ENCODE data around the gene CD109.
A peak's percentile ranks its signal among the peaks of the same experiment; 100 is the strongest.

Gene CD109

GRCh38 chr6:73769976-73770375 lies 74.0 kb downstream of the CD109 start:
- no peak overlapping the region for H3K9ac ChIP-seq (ENCODE audit: low read length)
- H3K27ac ChIP-seq (ENCODE audit: low read depth, low read length), result no peak overlapping the region
- no peak overlapping the region for H2BK12ac ChIP-seq (ENCODE audit: low read length)
- no peak overlapping the region for H3K4ac ChIP-seq (ENCODE audit: low read depth, low read length)
- H2AFZ ChIP-seq (ENCODE audit: insufficient read depth, low read length, poor library complexity), result no peak overlapping the region
- no peak overlapping the region for H3K18ac ChIP-seq (ENCODE audit: low read length)
- H3K36me3 ChIP-seq (ENCODE audit: control insufficient read depth in 1 of 2, insufficient read depth in 2 of 2, low read length in 2 of 2), result no peaks in the 10 kb centered on the region
- no peak overlapping the region for H3K4me2 ChIP-seq (ENCODE audit: low read length)
- no peak overlapping the region for H3K14ac ChIP-seq (ENCODE audit: low read length)
- no peak overlapping the region for H2BK120ac ChIP-seq (ENCODE audit: insufficient read depth, low read length, poor library complexity)
- no peak overlapping the region for H2BK5ac ChIP-seq (ENCODE audit: low read depth, low read length, poor library complexity)
- H4K91ac ChIP-seq (ENCODE audit: low read depth, low read length), result no peak overlapping the region
- peaks cover 0 to 3% of the 10 kb centered on the region in 2 experiments for H3K4me1 ChIP-seq (ENCODE audit: control insufficient read depth in 1 of 2, insufficient read depth in 2 of 2, low read length in 2 of 2)
- whole genome bisulfite sequencing (ENCODE audit: extremely low coverage, insufficient coverage, insufficient read length), result no CpG with 5 or more reads among the region's 1 CpG
- no peaks in the 10 kb centered on the region for H3K79me1 ChIP-seq (ENCODE audit: low read length)
- no peak overlapping the region for H4K8ac ChIP-seq (ENCODE audit: low read depth, low read length)
- DNase-seq, result no peak
- no peaks in the 10 kb centered on the region for H3K27me3 ChIP-seq (ENCODE audit: insufficient read depth, low read length)
- no peak overlapping the region for H3K23ac ChIP-seq (ENCODE audit: low read length)
- no peaks in the 10 kb centered on the region for H3K79me2 ChIP-seq (ENCODE audit: control insufficient read depth, insufficient read depth, low read length, poor library complexity)
- no peak overlapping the region for H3K4me3 ChIP-seq (ENCODE audit: low read depth, low read length)
- H3K9me3 ChIP-seq (ENCODE audit: insufficient read depth, low read depth, low read length), result peaks cover 2% of the 10 kb centered on the region
- no peak overlapping the region for H2AK5ac ChIP-seq (ENCODE audit: low read length)
- no peak overlapping the region for H4K12ac ChIP-seq (ENCODE audit: low read depth, low read length)

GRCh38 chr6:73774311-73774774 lies 78.3 kb downstream of the CD109 start:
- WGBS (ENCODE audit: extremely low coverage, insufficient coverage, insufficient read length), result no CpG with 5 or more reads among the region's 1 CpG
- no peak overlapping the region for H3K14ac ChIP-seq (ENCODE audit: low read length)

GRCh38 chr6:73779943-73780342 lies 83.9 kb downstream of the CD109 start:
- Histone ChIP-seq H3K4ac (ENCODE audit: low read depth, low read length) (no peak overlapping the region), H3K79me2 (ENCODE audit: control insufficient read depth, insufficient read depth, low read length, poor library complexity) (no peaks in the 10 kb centered on the region), H3K4me2 (ENCODE audit: low read length) (no peak overlapping the region), H2BK120ac (ENCODE audit: insufficient read depth, low read length, poor library complexity) (no peak overlapping the region), H4K8ac (ENCODE audit: low read depth, low read length) (no peak overlapping the region), H3K4me3 (ENCODE audit: low read depth, low read length) (no peak overlapping the region), H3K27me3 (ENCODE audit: insufficient read depth, low read length) (no peaks in the 10 kb centered on the region), H3K14ac (ENCODE audit: low read length) (no peak overlapping the region), H2AFZ (ENCODE audit: insufficient read depth, low read length, poor library complexity) (no peak overlapping the region), H3K23ac (ENCODE audit: low read length) (no peak overlapping the region), H4K12ac (ENCODE audit: low read depth, low read length) (no peak overlapping the region), H3K27ac (ENCODE audit: low read depth, low read length) (no peak overlapping the region), H2BK12ac (ENCODE audit: low read length) (no peak overlapping the region), H2BK5ac (ENCODE audit: low read depth, low read length, poor library complexity) (no peak overlapping the region), H3K9me3 (ENCODE audit: insufficient read depth, low read depth, low read length) (no peaks in the 10 kb centered on the region), H3K18ac (ENCODE audit: low read length) (no peak overlapping the region), H3K36me3 (ENCODE audit: control insufficient read depth in 1 of 2, insufficient read depth in 2 of 2, low read length in 2 of 2) (no peaks in the 10 kb centered on the region), H4K91ac (ENCODE audit: low read depth, low read length) (no peak overlapping the region), H3K4me1 (ENCODE audit: control insufficient read depth in 1 of 2, insufficient read depth in 2 of 2, low read length in 2 of 2) (no peaks in the 10 kb centered on the region), H3K9ac (ENCODE audit: low read length) (no peak overlapping the region), H2AK5ac (ENCODE audit: low read length) (no peak overlapping the region), H3K79me1 (ENCODE audit: low read length) (no peaks in the 10 kb centered on the region)
- DNase-seq, result no peak

More at GRCh38 chr6:73774311-73774774, 78.3 kb downstream of the CD109 start:
- H2AFZ ChIP-seq (ENCODE audit: insufficient read depth, low read length, poor library complexity), result no peak overlapping the region
- H3K23ac ChIP-seq (ENCODE audit: low read length), result no peak overlapping the region
- H3K79me2 ChIP-seq (ENCODE audit: control insufficient read depth, insufficient read depth, low read length, poor library complexity), result no peaks in the 10 kb centered on the region
- no peak overlapping the region for H4K12ac ChIP-seq (ENCODE audit: low read depth, low read length)
- no peak overlapping the region for H2AK5ac ChIP-seq (ENCODE audit: low read length)
- H3K27ac ChIP-seq (ENCODE audit: low read depth, low read length), result no peak overlapping the region
- no peak overlapping the region for H2BK120ac ChIP-seq (ENCODE audit: insufficient read depth, low read length, poor library complexity)
- no peaks in the 10 kb centered on the region for H3K9me3 ChIP-seq (ENCODE audit: insufficient read depth, low read depth, low read length)
- H3K36me3 ChIP-seq (ENCODE audit: control insufficient read depth in 1 of 2, insufficient read depth in 2 of 2, low read length in 2 of 2), result no peaks in the 10 kb centered on the region
- H3K27me3 ChIP-seq (ENCODE audit: insufficient read depth, low read length), result no peaks in the 10 kb centered on the region
- no peak overlapping the region for H3K9ac ChIP-seq (ENCODE audit: low read length)
- peak; percentile 88 to 89 for DNase-seq
- no peak overlapping the region for H3K4ac ChIP-seq (ENCODE audit: low read depth, low read length)
- no peak overlapping the region for H2BK5ac ChIP-seq (ENCODE audit: low read depth, low read length, poor library complexity)
- H4K91ac ChIP-seq (ENCODE audit: low read depth, low read length), result no peak overlapping the region
- H3K79me1 ChIP-seq (ENCODE audit: low read length), result no peaks in the 10 kb centered on the region
- no peak overlapping the region for H4K8ac ChIP-seq (ENCODE audit: low read depth, low read length)
- H3K18ac ChIP-seq (ENCODE audit: low read length), result no peak overlapping the region
- H3K4me1 ChIP-seq (ENCODE audit: control insufficient read depth in 1 of 2, insufficient read depth in 2 of 2, low read length in 2 of 2), result peaks cover 0 to 3% of the 10 kb centered on the region in 2 experiments
- H2BK12ac ChIP-seq (ENCODE audit: low read length), result no peak overlapping the region
- no peak overlapping the region for H3K4me2 ChIP-seq (ENCODE audit: low read length)
- no peak overlapping the region for H3K4me3 ChIP-seq (ENCODE audit: low read depth, low read length)

GRCh38 chr6:73782911-73783310 lies 86.9 kb downstream of the CD109 start:
- H3K79me2 ChIP-seq (ENCODE audit: control insufficient read depth, insufficient read depth, low read length, poor library complexity), result no peaks in the 10 kb centered on the region
- H2AFZ ChIP-seq (ENCODE audit: insufficient read depth, low read length, poor library complexity), result no peak overlapping the region
- no peaks in the 10 kb centered on the region for H3K9me3 ChIP-seq (ENCODE audit: insufficient read depth, low read depth, low read length)
- no peaks in the 10 kb centered on the region for H3K36me3 ChIP-seq (ENCODE audit: control insufficient read depth in 1 of 2, insufficient read depth in 2 of 2, low read length in 2 of 2)
- no peak overlapping the region for H4K12ac ChIP-seq (ENCODE audit: low read depth, low read length)
- no peak overlapping the region for H3K4ac ChIP-seq (ENCODE audit: low read depth, low read length)
- no peak overlapping the region for H2BK120ac ChIP-seq (ENCODE audit: insufficient read depth, low read length, poor library complexity)
- H3K4me3 ChIP-seq (ENCODE audit: low read depth, low read length), result no peak overlapping the region
- no peak overlapping the region for H3K9ac ChIP-seq (ENCODE audit: low read length)
- H3K4me1 ChIP-seq (ENCODE audit: control insufficient read depth in 1 of 2, insufficient read depth in 2 of 2, low read length in 2 of 2), result no peaks in the 10 kb centered on the region
- no peak overlapping the region for H3K14ac ChIP-seq (ENCODE audit: low read length)
- H2AK5ac ChIP-seq (ENCODE audit: low read length), result no peak overlapping the region
- no peaks in the 10 kb centered on the region for H3K27me3 ChIP-seq (ENCODE audit: insufficient read depth, low read length)
- no peak overlapping the region for H4K8ac ChIP-seq (ENCODE audit: low read depth, low read length)
- no peak for DNase-seq
- WGBS (ENCODE audit: extremely low coverage, insufficient coverage, insufficient read length), result no CpG with 5 or more reads among the region's 1 CpG
- no peak overlapping the region for H2BK5ac ChIP-seq (ENCODE audit: low read depth, low read length, poor library complexity)
- H3K23ac ChIP-seq (ENCODE audit: low read length), result no peak overlapping the region
- no peak overlapping the region for H3K4me2 ChIP-seq (ENCODE audit: low read length)
- no peak overlapping the region for H3K27ac ChIP-seq (ENCODE audit: low read depth, low read length)
- no peaks in the 10 kb centered on the region for H3K79me1 ChIP-seq (ENCODE audit: low read length)
- no peak overlapping the region for H4K91ac ChIP-seq (ENCODE audit: low read depth, low read length)
- no peak overlapping the region for H3K18ac ChIP-seq (ENCODE audit: low read length)
- H2BK12ac ChIP-seq (ENCODE audit: low read length), result no peak overlapping the region
